ENCODE results near the gene WDR81. TPM values are rescaled to one million over a fixed set of nuclear protein-coding genes. Genes with fewer than 3 reads are reported as not detected.

Gene WDR81
- total RNA-seq, 1 donor from 2014 or later, result 70.4 TPM

DNA sequence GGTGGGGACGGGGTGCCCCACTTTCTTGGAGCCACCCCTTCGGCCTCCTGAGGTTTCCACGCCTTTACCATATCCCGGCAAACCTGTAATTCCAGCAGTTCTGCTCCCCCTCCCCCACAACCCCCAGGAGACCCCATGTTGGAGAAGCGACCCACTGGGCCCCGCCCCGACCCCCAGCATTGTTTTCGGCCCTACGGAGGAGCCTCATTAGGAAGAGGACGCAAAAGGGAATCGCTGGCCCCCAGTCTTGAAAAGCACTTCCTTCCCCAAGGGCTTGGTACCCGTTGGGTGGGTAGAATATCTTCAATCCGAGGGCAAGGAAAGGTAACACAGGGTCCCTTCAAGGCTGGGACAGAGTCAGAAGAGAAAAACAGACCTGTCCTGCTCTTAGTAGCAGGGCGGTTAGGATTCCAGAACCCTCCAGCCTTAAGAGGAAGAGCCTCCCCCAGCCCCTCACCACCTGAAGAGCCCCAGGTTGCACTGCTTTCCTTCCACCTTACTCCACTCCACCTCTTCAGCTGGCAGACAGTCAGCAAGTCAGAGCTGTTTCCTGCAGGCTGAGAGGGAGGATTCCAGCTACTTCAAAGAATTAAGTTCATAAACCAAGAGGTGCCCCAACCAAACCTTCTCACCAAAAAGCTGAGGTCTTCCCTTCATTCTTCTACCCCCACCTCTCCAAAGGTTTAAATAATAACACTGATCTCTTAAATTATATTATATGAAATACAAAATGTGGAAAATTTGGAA lies 13.5 kb upstream of the WDR81 start:
- H3K36me3 ChIP-seq, result peaks cover 22 to 53% of the 10 kb centered on the region in 2 donors
- intact Hi-C loops (cut with DNase I), result loop anchor here (1.0 to 10.0 kb wide), 3 partner anchors 27 to 226 kb away; partner anchors contain the start of gene PRPF8
- TF ChIP-seq CTCF (IDR thresholded peaks at IDR 0.05), result no peak
- H3K9me3 ChIP-seq, result no peaks in the 10 kb centered on the region
- peaks cover 16 to 44% of the 10 kb centered on the region in 2 donors for H3K4me1 ChIP-seq
- H3K4me3 ChIP-seq, result peak overlapping the region; percentile 73 to 85
- peak overlapping the region; percentile 79 to 80 for H3K27ac ChIP-seq
- H3K27me3 ChIP-seq, result no peaks in the 10 kb centered on the region
- no peak for DNase-seq (ENCODE audit: low spot score in 2 of 2)

- H3K27ac ChIP-seq, result peak overlapping the region in 1 of 2 donors; percentile 25
- DNase-seq (ENCODE audit: low spot score in 2 of 2), result no peak
- H3K4me1 ChIP-seq, result peaks cover 16 to 44% of the 10 kb centered on the region in 2 donors
- no peaks in the 10 kb centered on the region for H3K27me3 ChIP-seq
- peaks cover 22 to 53% of the 10 kb centered on the region in 2 donors for H3K36me3 ChIP-seq
- intact Hi-C loops (cut with DNase I), result loop anchor here (5.0 to 10.0 kb wide), 2 partner anchors 45 to 227 kb away; no protein-coding TSS in a partner anchor
- no peak for TF ChIP-seq CTCF (IDR thresholded peaks at IDR 0.05)
- no peaks in the 10 kb centered on the region for H3K9me3 ChIP-seq
- H3K4me3 ChIP-seq, result no peak overlapping the region
These were observed 12.7 kb upstream of the WDR81 start for GRCh38 chr17:1711804-1712203.

DNA sequence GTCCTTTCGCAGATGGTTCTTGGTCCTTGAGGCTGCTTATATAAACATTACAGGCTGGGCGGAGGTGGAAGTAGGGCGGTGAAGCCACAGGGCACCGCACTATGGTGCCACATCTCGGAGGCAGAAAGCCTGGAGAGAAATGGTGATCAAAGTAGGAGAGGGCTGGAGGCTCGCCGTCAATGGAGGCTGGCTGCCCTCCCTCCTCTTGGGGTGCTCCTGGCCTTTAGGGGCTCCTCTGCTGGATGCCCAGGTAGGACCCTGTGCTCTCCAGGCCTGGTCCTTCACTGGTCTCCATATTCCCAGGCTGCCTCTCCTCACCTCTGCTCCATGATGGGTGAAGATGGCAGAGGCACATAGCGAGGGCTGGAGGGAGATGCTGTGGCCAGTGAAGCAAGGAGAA lies 12.2 kb upstream of the WDR81 start:
- Histone ChIP-seq H3K4me3 (peak overlapping the region in 1 of 2 donors; percentile 99), H3K4me1 (peaks cover 16 to 44% of the 10 kb centered on the region in 2 donors), H3K36me3 (peaks cover 22 to 50% of the 10 kb centered on the region in 2 donors), H3K27me3 (no peaks in the 10 kb centered on the region), H3K9me3 (no peaks in the 10 kb centered on the region), H3K27ac (peak overlapping the region; percentile 6 to 25)
- DNase-seq (ENCODE audit: low spot score in 2 of 2), result no peak
- intact Hi-C loops (cut with DNase I), result loop anchor here (5.0 to 10.0 kb wide), 2 partner anchors 45 to 227 kb away; no protein-coding TSS in a partner anchor
- TF ChIP-seq CTCF (IDR thresholded peaks at IDR 0.05), result no peak

DNA sequence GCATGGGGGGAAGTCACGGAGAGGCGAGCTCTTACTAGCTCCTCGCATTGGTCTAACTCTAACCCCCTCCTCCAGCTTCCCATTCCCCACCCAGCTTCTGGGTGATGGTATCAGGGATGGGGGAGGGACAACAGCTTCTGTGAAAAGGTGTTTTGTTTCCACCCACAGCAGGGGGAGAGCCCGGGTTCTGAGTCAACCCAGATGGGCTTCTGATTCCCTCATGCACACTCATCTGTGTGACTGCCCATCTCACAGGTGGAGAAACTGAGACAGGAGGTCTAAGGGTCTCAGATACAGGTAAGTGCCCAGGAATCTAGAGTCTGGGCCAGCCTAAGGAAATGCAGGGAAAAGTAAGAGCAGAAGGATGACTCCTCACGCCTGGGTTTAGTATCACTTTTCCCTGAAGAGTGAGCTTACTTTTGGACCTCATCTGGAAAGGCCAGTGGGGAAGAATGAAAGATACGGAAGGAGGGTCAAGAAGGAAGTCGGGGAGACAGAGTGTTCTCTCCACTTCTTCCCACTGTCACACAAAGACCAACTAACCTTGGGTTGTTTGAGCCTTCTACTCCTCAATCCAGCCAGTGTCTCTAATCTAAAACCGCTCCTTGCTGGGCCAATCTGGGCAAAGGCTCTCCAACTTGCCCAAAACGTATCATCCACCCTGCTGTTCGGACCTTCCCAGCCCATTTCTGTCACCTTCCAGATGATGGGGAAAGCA lies 11.2 kb upstream of the WDR81 start:
- peak overlapping the region; percentile 99 for H3K4me3 ChIP-seq

More for the DNA sequence above, 11.2 kb upstream of the WDR81 start:
- DNase-seq (ENCODE audit: low spot score in 2 of 2), result no peak
- TF ChIP-seq CTCF (IDR thresholded peaks at IDR 0.05), result no peak
- intact Hi-C loops (cut with DNase I), result loop anchor here (5.0 to 10.0 kb wide), 2 partner anchors 46 to 229 kb away; no protein-coding TSS in a partner anchor
- Histone ChIP-seq H3K4me1 (peaks cover 16 to 52% of the 10 kb centered on the region in 2 donors), H3K36me3 (peaks cover 22 to 40% of the 10 kb centered on the region in 2 donors), H3K27me3 (no peaks in the 10 kb centered on the region), H3K9me3 (no peaks in the 10 kb centered on the region), H3K27ac (peak overlapping the region; percentile 85 to 100)
